IMR-90 (cell line): ENCODE results near the gene RRP8.

Experiments
- CHD1 ChIP-seq: IDR thresholded peaks from 2 replicates; pipeline ENCODE4 v1.6.1; 2012; ENCODE audit warnings: low read depth, low read length, improper control_type of control experiment
- CTCF ChIP-seq: conservative IDR thresholded peaks from 2 replicates; pipeline ENCODE4 v1.5.1; 2012; ENCODE audit warnings: mild to moderate bottlenecking, low read depth, low read length, improper control_type of control experiment
- RAD21 ChIP-seq: IDR thresholded peaks from 2 replicates; pipeline ENCODE4 v1.6.1; 2012; ENCODE audit warnings: low read length, improper control_type of control experiment

- no peak for TF ChIP-seq CHD1
- no peak for TF ChIP-seq CTCF
- no peak for TF ChIP-seq RAD21
Measured at GRCh38 chr11:6548641-6549040, 54.8 kb downstream of the RRP8 start.
